H1 (cell line): ENCODE measurements around the gene HAT1. TPM values are rescaled to one million over a fixed set of nuclear protein-coding genes. Genes with fewer than 3 reads are reported as not detected.

Experiments used
- BACH1 ChIP-seq: IDR thresholded peaks from 2 replicates; pipeline ENCODE4 v1.6.1; 2012; ENCODE audit warnings: low read length, improper control_type of control experiment
- BRCA1 ChIP-seq: IDR thresholded peaks from 2 replicates; pipeline ENCODE4 v1.6.1; 2012; ENCODE audit warnings: low read depth, low read length, improper control_type of control experiment
- EGR1 ChIP-seq: IDR thresholded peaks from 2 replicates; pipeline ENCODE4 v1.6.1; 2011; ENCODE audit warnings: low read depth, low read length, borderline replicate concordance
- HDAC2 ChIP-seq, 2 experiments: fragments of 300-600 bp in 1 of 2; sonication (generic) in 1 of 2; IDR thresholded peaks; 2 replicates each; pipeline ENCODE4 v1.6.1; 2011 to 2012; ENCODE audit warnings: low read depth in 2 of 2, low read length in 2 of 2, mild to moderate bottlenecking in 2 of 2, moderate library complexity in 2 of 2, borderline replicate concordance in 1 of 2, inconsistent platforms in 1 of 2
- MAFK ChIP-seq: IDR thresholded peaks from 2 replicates; pipeline ENCODE4 v1.6.1; 2012; ENCODE audit warnings: low read depth, mild to moderate bottlenecking, improper control_type of control experiment, low read length
- POLR2AphosphoS5 ChIP-seq: IDR thresholded peaks from 2 replicates; pipeline ENCODE4 v1.6.1; 2011; ENCODE audit warnings: low read depth, low read length
- RAD21 ChIP-seq, 2 experiments: IDR thresholded peaks in 1 of 2; conservative IDR thresholded peaks in 1 of 2; 2 replicates each; pipeline ENCODE4 v1.6.1; 2011; ENCODE audit warnings: low read depth in 2 of 2, low read length in 2 of 2, improper control_type of control experiment in 1 of 2, inconsistent platforms in 1 of 2, mild to moderate bottlenecking in 1 of 2, moderate library complexity in 1 of 2
- SIRT6 ChIP-seq: IDR thresholded peaks from one replicate; pipeline ENCODE4 v1.7.1; 2012; ENCODE audit warnings: low read length, inconsistent platforms
- SIX5 ChIP-seq: IDR thresholded peaks from 2 replicates; pipeline ENCODE4 v1.6.1; 2011; ENCODE audit warnings: mild to moderate bottlenecking, low read depth, low read length
- TAF1 ChIP-seq: IDR thresholded peaks from 2 replicates; pipeline ENCODE4 v1.6.1; 2011; ENCODE audit warnings: mild to moderate bottlenecking, low read depth, low read length
- polyA plus RNA-seq, 7 experiments: library from polyadenylated mRNA; depleted of rRNA in 3 of 7; stranded (reverse) in 5 of 7; unstranded in 2 of 7; fragments of >200 nt in 5 of 7; fragments of 200-250 nt in 2 of 7; gene quantifications; 1 replicate in 5 of 7; 2 replicates in 1 of 7; 4 replicates in 1 of 7; pipeline versions ENCODE4 v1.2.1 to v1.2.3, GENCODE V29; 2011 to 2013; ENCODE audit warnings: missing spikeins in 2 of 7, mixed read lengths in 2 of 7
- total RNA-seq: library from RNA; stranded (reverse); fragmentation: NEBNext Ultra II Directional; extraction: Animal tissue kit (Norgen Biotek cat#: 25700); gene quantifications from 2 replicates; pipeline ENCODE4 v1.2.1, GENCODE V29; 2021
- TF ChIP-seq, protein P1 (sequence below): IDR thresholded peaks from 2 replicates; pipeline ENCODE4 v1.6.1; 2011; ENCODE audit warnings: low read depth, mild to moderate bottlenecking, low read length; ENCODE audit not compliant: insufficient read depth

The HAT1 gene
- total and polyA plus RNA-seq, 2 of the 8 experiments (the other 6 are each of a cell fraction or from before 2014, with no cell fraction given) = 44.6 to 74.2 TPM

DNA sequence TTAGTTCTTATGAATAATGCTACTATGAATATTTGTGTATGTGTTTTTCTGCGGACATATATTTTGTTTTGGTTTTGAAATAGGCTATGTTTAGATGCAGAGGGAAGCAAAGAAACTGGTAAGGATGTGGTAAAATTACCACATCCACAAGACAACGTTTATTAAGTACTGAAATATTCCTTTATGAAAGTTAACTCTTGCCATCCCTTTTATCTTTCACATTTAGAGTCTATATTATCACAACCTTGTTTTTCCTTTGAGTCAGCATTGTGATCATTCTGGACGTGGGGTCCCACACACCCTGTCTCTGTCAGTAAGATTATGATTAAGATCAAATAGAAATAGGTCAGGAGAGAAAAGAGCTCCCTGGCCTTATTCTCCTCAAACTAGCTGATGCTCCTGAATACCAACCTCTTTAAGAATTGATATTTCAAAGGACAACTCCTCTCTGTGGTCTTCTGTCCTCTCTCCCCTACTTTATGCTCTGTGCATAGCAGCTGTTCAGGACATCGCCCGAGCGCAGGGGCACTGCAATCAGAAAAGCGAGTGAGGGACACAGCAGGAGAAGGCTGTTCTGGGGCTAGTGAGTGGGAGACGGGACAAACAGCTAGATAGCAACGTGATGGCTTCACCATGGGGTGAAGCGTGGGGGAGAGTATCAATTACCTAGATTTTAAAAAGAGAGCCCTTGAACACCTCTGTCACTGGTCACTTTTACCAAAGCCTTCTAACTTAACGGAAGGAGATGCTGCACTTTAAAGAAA is 89.7 kb downstream of the HAT1 start (continued):
- TF ChIP-seq BRCA1 = no peak
- TF ChIP-seq TAF1 = no peak
- TF ChIP-seq SIRT6 = no peak
- TF ChIP-seq POLR2AphosphoS5 = no peak
- no peak for TF ChIP-seq MAFK
- no peak for TF ChIP-seq HDAC2 (IDR thresholded peaks at IDR 0.05; ENCODE audit: borderline replicate concordance in 1 of 2, low read depth in 2 of 2, low read length in 2 of 2)
- TF ChIP-seq, protein P1, sequence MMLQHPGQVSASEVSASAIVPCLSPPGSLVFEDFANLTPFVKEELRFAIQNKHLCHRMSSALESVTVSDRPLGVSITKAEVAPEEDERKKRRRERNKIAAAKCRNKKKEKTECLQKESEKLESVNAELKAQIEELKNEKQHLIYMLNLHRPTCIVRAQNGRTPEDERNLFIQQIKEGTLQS = no peak
- no peak for TF ChIP-seq SIX5
- TF ChIP-seq EGR1 = no peak
- TF ChIP-seq RAD21 (IDR thresholded peaks at IDR 0.05 in 1 of 2, conservative IDR thresholded peaks at IDR 0.05 in 1 of 2; ENCODE audit: low read depth in 2 of 2, low read length in 2 of 2) = no peak
- TF ChIP-seq BACH1 = no peak
- TF ChIP-seq, all 59 proteins: peak for 0
